ENCODE measurements around the gene CD274.

GRCh38 chr9:5438301-5439162 is 11.8 kb upstream of the CD274 start:
- no peak for TF ChIP-seq EZH2 (IDR thresholded peaks at IDR 0.05; ENCODE audit: low read depth, low read length, severe bottlenecking)
- no peak for TF ChIP-seq CTCF (IDR thresholded peaks at IDR 0.05; ENCODE audit: control extremely low read depth in 1 of 3, insufficient read depth in 1 of 3, low read depth in 1 of 3, low read length in 3 of 3)
- no peak for TF ChIP-seq ATF3 (IDR thresholded peaks at IDR 0.05; ENCODE audit: insufficient read depth, low read depth, low read length)
- TF ChIP-seq POLR2A (IDR thresholded peaks at IDR 0.05; ENCODE audit: control extremely low read depth in 1 of 2, low read depth in 2 of 2, low read length in 2 of 2), result no peak
- TF ChIP-seq ASH2L (IDR thresholded peaks at IDR 0.05; ENCODE audit: low read length), result no peak
